Right lobe of liver (tissue), 6 donors: ENCODE results near the gene OAS1. TPM values are rescaled to one million over a fixed set of nuclear protein-coding genes. Genes with fewer than 3 reads are reported as not detected.

Experiments used
- ATAC-seq, 4 donors: fragments of 200-7000 bp; cut with Tn5 transposase; one replicate each; pipeline ENCODE4 v1.9.1; 2020; ENCODE audit warnings: mild to moderate bottlenecking in 4 of 4, moderate library complexity in 4 of 4
- DNase-seq, 3 donors: peaks; one replicate each; pipeline ENCODE4 v3.0.0-alpha.2; 2020
- H3K27ac ChIP-seq, 3 donors: fragments of 200-600 bp; one replicate each; pipeline ENCODE4 v1.8.0; 2022
- H3K27me3 ChIP-seq, 2 donors: fragments of 200-600 bp; one replicate each; pipeline ENCODE4 v1.8.0; 2022
- H3K36me3 ChIP-seq, 4 donors: fragments of 200-600 bp; sonication (generic) in 1 of 4; one replicate each; pipeline versions ENCODE4 v1.5.1 to v1.8.0; 2017 to 2022; ENCODE audit warnings: control low read depth in 1 of 4
- H3K4me1 ChIP-seq, 4 donors: fragments of 200-600 bp; sonication (generic) in 1 of 4; one replicate each; pipeline versions ENCODE4 v1.5.1 to v1.8.0; 2017 to 2022; ENCODE audit warnings: control low read depth in 1 of 4
- H3K4me3 ChIP-seq, 3 donors: fragments of 200-600 bp; one replicate each; pipeline ENCODE4 v1.8.0; 2022
- H3K9me3 ChIP-seq, 4 donors: fragments of 200-600 bp; sonication (generic) in 1 of 4; one replicate each; pipeline versions ENCODE4 v1.5.1 to v1.8.0; 2017 to 2022; ENCODE audit warnings: control low read depth in 1 of 4
- CTCF ChIP-seq, 4 donors: fragments of 200-600 bp in 3 of 4; fragments of 450-650 bp in 1 of 4; IDR thresholded peaks; one replicate each; pipeline versions ENCODE4 v1.5.1 to v1.8.0; 2016 to 2022; ENCODE audit warnings: antibody characterized with exemption in 4 of 4, mild to moderate bottlenecking in 2 of 4
- POLR2A ChIP-seq: fragments of 450-650 bp; IDR thresholded peaks from one replicate; pipeline ENCODE4 v1.6.1; 2017; ENCODE audit warnings: antibody characterized with exemption, mild to moderate bottlenecking
- WGBS: methylation state at CpG from one replicate; pipeline ENCODE4 v1.1.6; 2018; ENCODE audit warnings: low coverage, low lambda C conversion rate; ENCODE audit not compliant: insufficient coverage; ENCODE audit errors: missing lambda C conversion rate; 5-methylcytosine and 5-hydroxymethylcytosine counted together
- intact Hi-C, 2 donors: fragments of 100-400 bp; cut with DNase I; formaldehyde crosslinking; loops; one replicate each; pipeline versions ENCODE4 v1.11.2 to v1.14.1; 2022
- long read RNA-seq: library from polyadenylated mRNA; unstranded; transcript quantifications from one replicate; pipeline ENCODE4 v2.0.0, GENCODE V29; 2019
- total RNA-seq, 6 experiments: library from RNA; depleted of rRNA in 2 of 6; stranded (reverse); fragments of >200 nt in 2 of 6; fragmentation: NEBNext Ultra II Directional in 3 of 6; extraction: Animal tissue kit (Norgen Biotek cat#: 25700) in 3 of 6; gene quantifications; one replicate each; pipeline versions ENCODE4 v1.1.0 to v1.2.4, GENCODE V29; 2016 to 2023
- donor health status: DM: no; HTN: yes; CAD: no.
- donor health status: DM: no; HTN: no; CAD: no.
- donor health status: DM: no; HTN: no; CAD: no.
- donor health status: DM: no; HTN: yes; CAD: no.
- donor health status: DM: no; HTN: yes; CAD: no.

Gene OAS1
- 10 to 100 TPM; 19.2 to 23.0 (median 22.5) TPM for total RNA-seq
- long read RNA-seq, partial matches to known transcripts, result 0 of 4 reads
- long read RNA-seq, other reads (novel, unspliced or antisense), result 1 of 4 reads

GRCh38 chr12:112906712-112907414 is at the start of gene OAS1:
OAS1 (plus strand) TSS chr12:112906962; CDS start chr12:112907040, 78 bp downstream.
- peak in 2 of 3 donors; percentile 56 to 78 for DNase-seq

DNA sequence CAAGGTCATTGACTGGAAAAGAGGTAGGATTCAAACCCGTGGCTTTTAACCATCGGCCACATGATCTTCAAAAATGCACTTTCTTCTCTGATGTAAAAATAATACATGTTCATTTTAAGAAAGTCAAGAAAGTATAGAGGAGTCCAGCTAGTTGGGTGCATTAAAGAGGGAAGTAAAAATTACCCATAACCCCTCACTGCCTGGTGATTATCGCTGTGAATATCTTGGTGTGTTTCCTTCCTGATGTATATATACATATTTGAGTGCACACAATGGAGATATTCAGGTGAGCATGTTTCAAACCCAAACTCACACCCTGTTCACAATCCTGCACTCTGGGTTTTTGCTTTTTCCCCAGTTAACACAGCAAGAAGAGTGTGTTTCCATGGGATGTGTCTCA is 47.5 kb upstream of the OAS1 start:
- no peak for TF ChIP-seq CTCF (IDR thresholded peaks at IDR 0.05)
- TF ChIP-seq POLR2A, result no peak
- DNase-seq (no peak), ATAC-seq (no peak)
- no peaks in the 10 kb centered on the region for H3K4me1 ChIP-seq
- H3K9me3 ChIP-seq, result no peaks in the 10 kb centered on the region
- no peak overlapping the region for H3K27ac ChIP-seq
- no peaks in the 10 kb centered on the region for H3K36me3 ChIP-seq
- H3K4me3 ChIP-seq, result no peak overlapping the region
- 32% methylated on average over 3 of the region's 3 CpGs for WGBS
- intact Hi-C loops, result no loop called here
- H3K27me3 ChIP-seq, result no peaks in the 10 kb centered on the region

More at GRCh38 chr12:112906712-112907414, at the start of gene OAS1:
- Histone ChIP-seq H3K4me3 (peak within 1 kb of the TSS; percentile 35 to 59 (median 54)), H3K27ac (peak within 1 kb of the TSS; percentile 54 to 88 (median 83)), H3K4me1 (peaks cover 0 to 31% (median 16%) of the 10 kb centered on the region in 4 donors), H3K9me3 (no peaks in the 10 kb centered on the region), H3K36me3 (peaks cover 0 to 4% (median under 1%) of the 10 kb centered on the region in 4 donors), H3K27me3 (no peaks in the 10 kb centered on the region)
- 3% methylated on average over 3 of the region's 4 CpGs for whole genome bisulfite sequencing
- intact Hi-C loops, result no loop called here
- TF ChIP-seq POLR2A, result peak; percentile 69
- TF ChIP-seq CTCF (IDR thresholded peaks at IDR 0.05), result no peak
- ATAC-seq, result peak; percentile 89 to 95 (median 93)

DNA sequence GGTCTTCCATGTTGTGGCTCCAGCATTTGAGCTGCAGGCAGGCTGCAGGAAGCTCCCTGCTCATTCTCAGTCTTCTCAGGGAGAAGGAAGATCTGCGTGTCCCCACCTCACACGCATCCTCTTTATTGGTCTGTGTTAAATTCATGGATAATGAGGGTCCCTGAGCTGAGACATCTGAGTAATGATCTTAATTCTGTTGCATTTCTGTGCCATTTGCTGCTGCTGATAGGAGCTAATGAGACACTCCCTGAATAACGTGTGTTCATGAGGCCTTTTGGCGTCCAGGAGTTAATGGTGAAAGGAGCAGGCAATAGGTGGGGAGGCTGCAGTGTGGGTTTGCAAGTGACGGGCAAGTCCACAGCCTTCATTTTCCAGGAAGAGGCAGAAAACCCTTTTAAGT is 46.6 kb upstream of the OAS1 start:
- Histone ChIP-seq H3K9me3 (no peaks in the 10 kb centered on the region), H3K36me3 (no peaks in the 10 kb centered on the region), H3K4me3 (no peak overlapping the region), H3K4me1 (no peaks in the 10 kb centered on the region), H3K27ac (no peak overlapping the region), H3K27me3 (no peaks in the 10 kb centered on the region)
- no peak for ATAC-seq
- intact Hi-C loops, result no loop called here
- TF ChIP-seq POLR2A, result no peak
- no peak for TF ChIP-seq CTCF (IDR thresholded peaks at IDR 0.05)
- no peak for DNase-seq
- 51% methylated on average over 5 of the region's 5 CpGs for WGBS

DNA sequence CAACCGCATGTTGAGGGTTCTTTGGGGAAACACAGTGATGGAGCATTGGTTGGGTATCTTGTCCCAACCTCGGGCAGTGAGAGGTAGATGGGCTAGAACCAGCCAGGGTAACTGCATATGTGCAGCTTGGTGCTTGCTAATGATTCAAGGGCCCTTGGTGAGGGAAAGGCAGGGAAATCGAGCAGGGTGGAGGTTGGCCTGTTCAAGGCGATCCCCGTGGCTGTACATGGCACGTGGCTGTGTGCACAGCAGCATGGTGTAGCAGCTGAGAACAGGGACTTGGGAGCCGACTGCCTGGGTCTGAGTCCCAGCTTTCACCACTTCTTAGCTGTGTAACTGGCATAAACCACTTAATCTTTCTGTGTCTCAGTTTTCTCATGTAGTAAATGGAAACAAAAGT is 45.5 kb upstream of the OAS1 start:
- 60% methylated on average over 4 of the region's 7 CpGs for WGBS
- Histone ChIP-seq H3K4me1 (no peaks in the 10 kb centered on the region), H3K4me3 (no peak overlapping the region), H3K36me3 (no peaks in the 10 kb centered on the region), H3K27ac (no peak overlapping the region), H3K9me3 (no peaks in the 10 kb centered on the region), H3K27me3 (no peaks in the 10 kb centered on the region)
- no peak for ATAC-seq
- TF ChIP-seq CTCF (IDR thresholded peaks at IDR 0.05) (no peak), POLR2A (no peak)
- no peak for DNase-seq
- intact Hi-C loops, result no loop called here
